ENCODE results near the gene CTSZ. TPM values are rescaled to one million over a fixed set of nuclear protein-coding genes. Genes with fewer than 3 reads are reported as not detected.

Gene CTSZ
- total RNA-seq, 1 experiment from 2014 or later, result 113 TPM

DNA sequence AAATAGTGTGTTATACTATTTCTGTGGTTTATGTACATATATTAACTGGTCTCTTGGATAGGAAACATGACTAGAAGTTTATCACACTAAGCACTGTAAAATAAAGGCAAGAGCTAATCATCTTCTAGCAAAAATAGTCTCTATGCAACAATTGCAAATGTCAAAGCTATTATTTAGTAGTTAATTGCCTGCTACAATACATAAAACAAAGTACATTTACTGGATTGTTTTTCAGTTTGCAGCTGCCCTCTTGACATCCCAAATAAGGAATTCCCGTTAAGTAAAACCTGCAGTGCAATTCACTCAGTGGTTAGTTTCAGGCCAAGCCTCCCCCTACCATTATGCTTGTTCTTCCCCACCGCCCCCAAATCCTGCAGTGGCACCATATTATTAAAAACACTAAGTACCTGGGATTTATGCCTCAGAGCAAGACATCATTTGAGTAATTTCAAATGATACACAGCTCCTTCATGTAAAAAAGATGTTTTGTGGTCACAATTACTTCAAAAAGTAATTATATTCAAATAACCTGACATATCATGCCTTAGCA, 26.6 kb upstream of the CTSZ start:
- CTCF ChIA-PET, result no interaction called here
- Histone ChIP-seq H3K36me3 (ENCODE audit: control insufficient read depth, insufficient read depth, low read length) (peaks cover 65% of the 10 kb centered on the region), H3K27ac (ENCODE audit: low read length) (peak overlapping the region; percentile 44; the same call in 1 of the 2 replicates), H3K4me1 (ENCODE audit: control insufficient read depth, insufficient read depth, low read length) (peaks cover 36% of the 10 kb centered on the region), H3K4me3 (ENCODE audit: low read depth in 2 of 2, low read length in 2 of 2) (no peak overlapping the region), H3K9me3 (ENCODE audit: control insufficient read depth, insufficient read depth, low read depth, low read length) (no peaks in the 10 kb centered on the region), H3K27me3 (ENCODE audit: control insufficient read depth, insufficient read depth, low read length) (no peaks in the 10 kb centered on the region)
- intact Hi-C loops (cut with micrococcal nuclease; ENCODE audit: unreplicated experiment), result no loop called here
- in situ Hi-C loops (cut with HindIII; ENCODE audit: low pct_unique_long_range_greater_than_20kb, low sequenced_read_pairs), result no loop called here
- DNase-seq (ENCODE audit: low read depth, low spot score), result no peak
- ATAC-seq, result no peak
- no TSS peak for BruUV-seq (replicated peaks)
- TF ChIP-seq SIN3A (IDR thresholded peaks at IDR 0.05; ENCODE audit: borderline replicate concordance, insufficient read depth, low read depth, low read length), result no peak
- TF ChIP-seq, protein P1, sequence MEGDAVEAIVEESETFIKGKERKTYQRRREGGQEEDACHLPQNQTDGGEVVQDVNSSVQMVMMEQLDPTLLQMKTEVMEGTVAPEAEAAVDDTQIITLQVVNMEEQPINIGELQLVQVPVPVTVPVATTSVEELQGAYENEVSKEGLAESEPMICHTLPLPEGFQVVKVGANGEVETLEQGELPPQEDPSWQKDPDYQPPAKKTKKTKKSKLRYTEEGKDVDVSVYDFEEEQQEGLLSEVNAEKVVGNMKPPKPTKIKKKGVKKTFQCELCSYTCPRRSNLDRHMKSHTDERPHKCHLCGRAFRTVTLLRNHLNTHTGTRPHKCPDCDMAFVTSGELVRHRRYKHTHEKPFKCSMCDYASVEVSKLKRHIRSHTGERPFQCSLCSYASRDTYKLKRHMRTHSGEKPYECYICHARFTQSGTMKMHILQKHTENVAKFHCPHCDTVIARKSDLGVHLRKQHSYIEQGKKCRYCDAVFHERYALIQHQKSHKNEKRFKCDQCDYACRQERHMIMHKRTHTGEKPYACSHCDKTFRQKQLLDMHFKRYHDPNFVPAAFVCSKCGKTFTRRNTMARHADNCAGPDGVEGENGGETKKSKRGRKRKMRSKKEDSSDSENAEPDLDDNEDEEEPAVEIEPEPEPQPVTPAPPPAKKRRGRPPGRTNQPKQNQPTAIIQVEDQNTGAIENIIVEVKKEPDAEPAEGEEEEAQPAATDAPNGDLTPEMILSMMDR (IDR thresholded peaks at IDR 0.05), result no peak
- no peak for TF ChIP-seq TCF7L2 (IDR thresholded peaks at IDR 0.05; ENCODE audit: low read depth, low read length)
- TF ChIP-seq POLR2AphosphoS5 (IDR thresholded peaks at IDR 0.05; ENCODE audit: low read depth, low read length), result no peak
- TF ChIP-seq, protein P2, sequence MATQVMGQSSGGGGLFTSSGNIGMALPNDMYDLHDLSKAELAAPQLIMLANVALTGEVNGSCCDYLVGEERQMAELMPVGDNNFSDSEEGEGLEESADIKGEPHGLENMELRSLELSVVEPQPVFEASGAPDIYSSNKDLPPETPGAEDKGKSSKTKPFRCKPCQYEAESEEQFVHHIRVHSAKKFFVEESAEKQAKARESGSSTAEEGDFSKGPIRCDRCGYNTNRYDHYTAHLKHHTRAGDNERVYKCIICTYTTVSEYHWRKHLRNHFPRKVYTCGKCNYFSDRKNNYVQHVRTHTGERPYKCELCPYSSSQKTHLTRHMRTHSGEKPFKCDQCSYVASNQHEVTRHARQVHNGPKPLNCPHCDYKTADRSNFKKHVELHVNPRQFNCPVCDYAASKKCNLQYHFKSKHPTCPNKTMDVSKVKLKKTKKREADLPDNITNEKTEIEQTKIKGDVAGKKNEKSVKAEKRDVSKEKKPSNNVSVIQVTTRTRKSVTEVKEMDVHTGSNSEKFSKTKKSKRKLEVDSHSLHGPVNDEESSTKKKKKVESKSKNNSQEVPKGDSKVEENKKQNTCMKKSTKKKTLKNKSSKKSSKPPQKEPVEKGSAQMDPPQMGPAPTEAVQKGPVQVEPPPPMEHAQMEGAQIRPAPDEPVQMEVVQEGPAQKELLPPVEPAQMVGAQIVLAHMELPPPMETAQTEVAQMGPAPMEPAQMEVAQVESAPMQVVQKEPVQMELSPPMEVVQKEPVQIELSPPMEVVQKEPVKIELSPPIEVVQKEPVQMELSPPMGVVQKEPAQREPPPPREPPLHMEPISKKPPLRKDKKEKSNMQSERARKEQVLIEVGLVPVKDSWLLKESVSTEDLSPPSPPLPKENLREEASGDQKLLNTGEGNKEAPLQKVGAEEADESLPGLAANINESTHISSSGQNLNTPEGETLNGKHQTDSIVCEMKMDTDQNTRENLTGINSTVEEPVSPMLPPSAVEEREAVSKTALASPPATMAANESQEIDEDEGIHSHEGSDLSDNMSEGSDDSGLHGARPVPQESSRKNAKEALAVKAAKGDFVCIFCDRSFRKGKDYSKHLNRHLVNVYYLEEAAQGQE (IDR thresholded peaks at IDR 0.05; ENCODE audit: insufficient read depth in 1 of 2, low read depth in 2 of 2, low read length in 1 of 2), result no peak
- POLR2A ChIA-PET, result no interaction called here

DNA sequence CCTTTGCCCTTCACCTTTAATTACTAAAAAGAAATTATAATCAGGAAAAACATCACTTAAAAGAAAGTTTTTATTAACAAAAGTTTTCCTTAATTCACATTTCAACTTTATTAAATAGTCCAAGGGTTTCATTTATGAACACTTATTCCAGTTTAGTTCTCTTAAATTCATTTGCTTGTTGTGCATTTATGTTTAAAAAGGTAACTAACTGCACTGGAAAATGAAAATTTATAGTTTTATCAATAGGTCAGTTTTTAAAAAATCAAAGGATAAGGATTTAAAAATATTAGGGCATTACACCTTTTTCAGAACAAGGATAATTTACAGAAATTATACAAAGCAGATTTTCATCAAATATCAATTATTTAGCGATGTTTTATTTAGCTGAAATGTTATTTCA, 26.0 kb upstream of the CTSZ start:
- H3K36me3 ChIP-seq (ENCODE audit: control insufficient read depth, insufficient read depth, low read length), result peaks cover 69% of the 10 kb centered on the region
- H3K9me3 ChIP-seq (ENCODE audit: control insufficient read depth, insufficient read depth, low read depth, low read length), result no peaks in the 10 kb centered on the region
- no peaks in the 10 kb centered on the region for H3K27me3 ChIP-seq (ENCODE audit: control insufficient read depth, insufficient read depth, low read length)
- ATAC-seq (no peak), DNase-seq (ENCODE audit: low read depth, low spot score) (no peak)
- TF ChIP-seq SIN3A (IDR thresholded peaks at IDR 0.05; ENCODE audit: borderline replicate concordance, insufficient read depth, low read depth, low read length) (no peak), TCF7L2 (IDR thresholded peaks at IDR 0.05; ENCODE audit: low read depth, low read length) (no peak), POLR2AphosphoS5 (IDR thresholded peaks at IDR 0.05; ENCODE audit: low read depth, low read length) (no peak)
- TF ChIP-seq, protein P2 (IDR thresholded peaks at IDR 0.05; ENCODE audit: insufficient read depth in 1 of 2, low read depth in 2 of 2, low read length in 1 of 2), result no peak
- TF ChIP-seq, protein P1 (IDR thresholded peaks at IDR 0.05), result no peak
- no TSS peak for BruUV-seq (replicated peaks)
- H3K4me3 ChIP-seq (ENCODE audit: low read depth in 2 of 2, low read length in 2 of 2), result peak overlapping the region; percentile 91 to 93
- intact Hi-C loops (cut with micrococcal nuclease; ENCODE audit: unreplicated experiment), result no loop called here
- ChIA-PET POLR2A (no interaction called here), CTCF (no interaction called here)
- peak overlapping the region; percentile 90 for H3K27ac ChIP-seq (ENCODE audit: low read length)
- peaks cover 40% of the 10 kb centered on the region for H3K4me1 ChIP-seq (ENCODE audit: control insufficient read depth, insufficient read depth, low read length)
- in situ Hi-C loops (cut with HindIII; ENCODE audit: low pct_unique_long_range_greater_than_20kb, low sequenced_read_pairs), result no loop called here

Data from Panc1 (cell line).